Measurements from ENCODE around the gene RPS6KA3. TPM values are rescaled to one million over a fixed set of nuclear protein-coding genes. Genes with fewer than 3 reads are reported as not detected.

RPS6KA3 gene
- total RNA-seq, 2 donors from 2014 or later = 13.9 to 20.5 TPM

DNA sequence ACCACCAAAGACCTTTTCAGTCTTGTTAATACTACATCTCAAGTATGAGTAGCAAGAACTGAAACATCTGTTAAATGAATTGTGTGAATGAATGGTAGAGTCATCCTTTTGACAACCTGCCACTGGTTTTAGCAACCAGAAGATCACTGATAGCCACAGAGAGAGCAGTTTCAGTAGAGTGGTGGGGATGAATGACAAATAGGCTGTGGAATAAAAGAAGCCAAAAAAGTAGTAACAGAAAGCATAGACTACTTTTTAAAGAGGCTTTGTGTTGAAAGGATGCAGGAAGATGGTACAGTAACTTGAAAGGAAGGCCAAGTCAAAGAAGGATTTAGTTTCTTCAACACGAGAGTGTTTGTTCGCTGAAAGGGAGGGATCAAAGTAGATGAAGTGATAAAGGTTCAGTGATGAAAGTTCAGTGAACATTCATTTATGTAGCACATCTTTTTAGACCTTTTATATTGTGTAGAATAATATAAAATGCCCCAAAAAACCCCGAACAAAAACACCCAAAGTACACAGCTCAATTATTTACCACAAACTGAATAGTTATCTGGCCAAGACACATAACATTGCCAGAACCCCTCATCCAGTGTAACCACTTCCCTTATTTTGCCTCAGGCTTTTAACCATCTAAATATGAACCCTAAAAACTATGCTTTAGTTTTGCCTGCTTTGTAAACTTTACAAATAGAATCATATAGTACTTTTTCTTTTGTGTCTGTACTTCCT is 84.9 kb downstream of the RPS6KA3 start:
- H3K9me3 Mint-ChIP-seq = peaks cover 26% of the 10 kb centered on the region
- Histone ChIP-seq H3K27me3 (ENCODE audit: control insufficient read depth, insufficient read depth, low read length, poor library complexity, severe bottlenecking) (no peaks in the 10 kb centered on the region), H3K9me3 (ENCODE audit: control insufficient read depth, low read length) (no peaks in the 10 kb centered on the region), H3K9ac (ENCODE audit: extremely low read depth, low read length, poor library complexity, severe bottlenecking) (no peak overlapping the region), H3K4me1 (ENCODE audit: control insufficient read depth, insufficient read depth, low read length) (no peaks in the 10 kb centered on the region), H3K27ac (ENCODE audit: low read depth, low read length) (no peak overlapping the region), H3K4me3 (ENCODE audit: low read length) (no peak overlapping the region), H3K36me3 (ENCODE audit: control insufficient read depth, insufficient read depth, low read length) (peaks cover 22% of the 10 kb centered on the region)
- no peak overlapping the region for H3K27ac Mint-ChIP-seq
- no peaks in the 10 kb centered on the region for H3K4me1 Mint-ChIP-seq
- TF ChIP-seq, protein P1, sequence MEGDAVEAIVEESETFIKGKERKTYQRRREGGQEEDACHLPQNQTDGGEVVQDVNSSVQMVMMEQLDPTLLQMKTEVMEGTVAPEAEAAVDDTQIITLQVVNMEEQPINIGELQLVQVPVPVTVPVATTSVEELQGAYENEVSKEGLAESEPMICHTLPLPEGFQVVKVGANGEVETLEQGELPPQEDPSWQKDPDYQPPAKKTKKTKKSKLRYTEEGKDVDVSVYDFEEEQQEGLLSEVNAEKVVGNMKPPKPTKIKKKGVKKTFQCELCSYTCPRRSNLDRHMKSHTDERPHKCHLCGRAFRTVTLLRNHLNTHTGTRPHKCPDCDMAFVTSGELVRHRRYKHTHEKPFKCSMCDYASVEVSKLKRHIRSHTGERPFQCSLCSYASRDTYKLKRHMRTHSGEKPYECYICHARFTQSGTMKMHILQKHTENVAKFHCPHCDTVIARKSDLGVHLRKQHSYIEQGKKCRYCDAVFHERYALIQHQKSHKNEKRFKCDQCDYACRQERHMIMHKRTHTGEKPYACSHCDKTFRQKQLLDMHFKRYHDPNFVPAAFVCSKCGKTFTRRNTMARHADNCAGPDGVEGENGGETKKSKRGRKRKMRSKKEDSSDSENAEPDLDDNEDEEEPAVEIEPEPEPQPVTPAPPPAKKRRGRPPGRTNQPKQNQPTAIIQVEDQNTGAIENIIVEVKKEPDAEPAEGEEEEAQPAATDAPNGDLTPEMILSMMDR (conservative IDR thresholded peaks at IDR 0.05) = no peak
- H3K4me3 Mint-ChIP-seq = no peak overlapping the region
- peaks cover 13% of the 10 kb centered on the region for H3K36me3 Mint-ChIP-seq (ENCODE audit: low read depth)
- DNase-seq = no peak
- WGBS, 2 experiments (ENCODE audit: insufficient coverage in 1 of 2, insufficient read length in 1 of 2) = 95 to 100% methylated on average over 2 to 3 of the region's 3 CpGs
- no peaks in the 10 kb centered on the region for H3K27me3 Mint-ChIP-seq (ENCODE audit: insufficient read depth)

DNA sequence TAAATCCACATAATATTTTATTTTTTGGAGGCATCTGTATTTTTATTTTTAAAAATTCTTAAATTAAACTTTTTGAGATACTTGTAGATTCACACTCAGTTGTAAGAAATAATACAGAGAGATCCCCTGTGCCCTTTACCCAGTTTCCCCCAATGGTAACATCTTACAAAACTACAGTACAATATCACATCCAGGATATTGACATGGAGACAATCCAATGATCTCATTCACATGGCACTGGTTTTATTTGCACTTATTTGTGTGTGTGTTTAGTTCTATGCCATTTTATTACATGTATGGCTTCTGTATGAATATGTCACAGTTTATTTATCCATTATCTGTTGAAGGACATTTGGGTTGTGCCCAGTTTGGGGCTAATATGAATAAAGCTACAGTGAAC is 89.6 kb downstream of the RPS6KA3 start:
- Histone ChIP-seq H3K4me1 (ENCODE audit: control insufficient read depth, insufficient read depth, low read length) (no peaks in the 10 kb centered on the region), H3K4me3 (ENCODE audit: low read length) (no peak overlapping the region), H3K36me3 (ENCODE audit: control insufficient read depth, insufficient read depth, low read length) (peaks cover 37% of the 10 kb centered on the region), H3K27me3 (ENCODE audit: control insufficient read depth, insufficient read depth, low read length, poor library complexity, severe bottlenecking) (no peaks in the 10 kb centered on the region), H3K9me3 (ENCODE audit: control insufficient read depth, low read length) (no peaks in the 10 kb centered on the region), H3K27ac (ENCODE audit: low read depth, low read length) (no peak overlapping the region), H3K9ac (ENCODE audit: extremely low read depth, low read length, poor library complexity, severe bottlenecking) (no peak overlapping the region)
- Mint-ChIP-seq H3K4me3 (no peak overlapping the region), H3K36me3 (ENCODE audit: low read depth) (peaks cover 9% of the 10 kb centered on the region), H3K9me3 (peaks cover 22% of the 10 kb centered on the region), H3K4me1 (no peaks in the 10 kb centered on the region), H3K27me3 (ENCODE audit: insufficient read depth) (no peaks in the 10 kb centered on the region), H3K27ac (no peak overlapping the region)
- no peak for DNase-seq
- TF ChIP-seq, protein P1 (conservative IDR thresholded peaks at IDR 0.05) = no peak

DNA sequence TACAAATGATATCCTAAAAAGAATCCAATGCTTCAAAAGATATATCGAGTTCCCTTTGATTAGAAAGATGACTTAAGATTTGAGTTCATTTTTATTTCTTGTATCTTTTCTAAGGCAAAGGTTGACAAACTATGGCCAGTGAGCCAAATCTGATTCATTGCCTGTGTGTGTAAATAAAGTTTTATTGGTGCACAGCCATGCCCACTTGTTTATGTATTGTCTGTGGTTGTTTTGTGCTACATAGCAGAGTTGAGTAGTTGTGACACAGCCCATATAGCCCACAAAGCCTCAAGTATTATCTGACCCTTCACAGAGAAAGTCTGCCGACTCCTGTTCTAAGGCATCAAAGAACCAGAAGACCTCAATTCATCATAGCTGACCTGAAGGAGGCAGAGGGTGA is 92.9 kb downstream of the RPS6KA3 start:
- no peak for DNase-seq
- H3K4me3 ChIP-seq (ENCODE audit: low read length) = no peak overlapping the region
- no peaks in the 10 kb centered on the region for H3K4me1 ChIP-seq (ENCODE audit: control insufficient read depth, insufficient read depth, low read length)
- peaks cover 51% of the 10 kb centered on the region for H3K36me3 ChIP-seq (ENCODE audit: control insufficient read depth, insufficient read depth, low read length)
- no peaks in the 10 kb centered on the region for H3K27me3 Mint-ChIP-seq (ENCODE audit: insufficient read depth)
- H3K36me3 Mint-ChIP-seq (ENCODE audit: low read depth) = peaks cover 14% of the 10 kb centered on the region
- H3K27ac Mint-ChIP-seq = no peak overlapping the region
- no peaks in the 10 kb centered on the region for H3K27me3 ChIP-seq (ENCODE audit: control insufficient read depth, insufficient read depth, low read length, poor library complexity, severe bottlenecking)
- H3K9me3 Mint-ChIP-seq = peaks cover 19% of the 10 kb centered on the region
- no peak overlapping the region for H3K9ac ChIP-seq (ENCODE audit: extremely low read depth, low read length, poor library complexity, severe bottlenecking)
- H3K9me3 ChIP-seq (ENCODE audit: control insufficient read depth, low read length) = no peaks in the 10 kb centered on the region
- no peak overlapping the region for H3K27ac ChIP-seq (ENCODE audit: low read depth, low read length)
- TF ChIP-seq, protein P1 (conservative IDR thresholded peaks at IDR 0.05) = no peak
- WGBS, 2 experiments (ENCODE audit: insufficient coverage in 1 of 2, insufficient read length in 1 of 2) = 97 to 100% methylated on average over 2 of the region's 2 CpGs
- no peaks in the 10 kb centered on the region for H3K4me1 Mint-ChIP-seq
- no peak overlapping the region for H3K4me3 Mint-ChIP-seq

Data from endodermal cell (in vitro differentiated cells).